GM12878 (cell line): ENCODE measurements around the gene MAPKAP1. TPM values are rescaled to one million over a fixed set of nuclear protein-coding genes. Genes with fewer than 3 reads are reported as not detected.
A peak's percentile ranks its signal among the peaks of the same experiment; 100 is the strongest.

Experiments
- ATAC-seq: fragments of 200-7000 bp; cut with Tn5 transposase; 3 replicates; pipeline ENCODE4 v1.9.1; 2020; ENCODE audit warnings: mild to moderate bottlenecking, moderate library complexity
- BruUV-seq: library from RNA; stranded (reverse); fragments of 400-500 nt; replicated peaks from 2 replicates; lab custom pipeline; 2021; lab: Mats Ljungman, UMichigan
- CTCF ChIA-PET: fragments of 300-600 bp; sonication (Branson Sonifier 250); formaldehyde crosslinking; extraction: SDS; loops from one replicate; lab custom pipeline; 2021; ENCODE audit warnings: inconsistent platforms; lab: Yijun Ruan, JAX
- POLR2A ChIA-PET: fragments of 350-600 bp; formaldehyde crosslinking; extraction: SDS; loops from one replicate; lab custom pipeline; 2021; ENCODE audit warnings: inconsistent platforms; lab: Charles Lee
- RAD21 ChIA-PET: fragments of 300-600 bp; sonication (Branson Sonifier 250); formaldehyde crosslinking; loops from one replicate; lab custom pipeline; 2023; ENCODE audit warnings: antibody characterized with exemption; ENCODE audit not compliant: unreplicated experiment; lab: Charles Lee
- SMC1A ChIA-PET: fragments of 300-600 bp; sonication (Branson Sonifier 250); formaldehyde crosslinking; loops from one replicate; lab custom pipeline; 2023; ENCODE audit not compliant: unreplicated experiment, uncharacterized antibody; lab: Charles Lee
- DNase-seq: peaks from one replicate; pipeline ENCODE4 v3.0.0-alpha.2; 2011; ENCODE audit warnings: low read depth, low spot score
- FAIRE-seq: peaks from 3 replicates; lab custom pipeline; 2011; peaks lifted over from hg19 to GRCh38; lab: Jason Lieb, UNC
- H2AFZ ChIP-seq: 2 replicates; pipeline ENCODE4 v1.6.0; 2011; ENCODE audit warnings: low read depth, low read length, control low read depth; ENCODE audit not compliant: control insufficient read depth
- H3K27ac ChIP-seq: 2 replicates; pipeline ENCODE4 v1.5.1; 2011; ENCODE audit warnings: control low read depth; ENCODE audit not compliant: control insufficient read depth, insufficient read depth
- H3K27me3 ChIP-seq, 2 experiments: replicated peaks in 1 of 2; 2 replicates each; pipeline versions ENCODE4 v1.6.0 to v1.6.1; 2011; ENCODE audit warnings: low read length in 1 of 2; ENCODE audit not compliant: control insufficient read depth in 2 of 2, insufficient read depth in 2 of 2
- H3K36me3 ChIP-seq, 2 experiments: 2 replicates each; pipeline ENCODE4 v1.5.1; 2011; ENCODE audit warnings: low read length in 1 of 2; ENCODE audit not compliant: control insufficient read depth in 2 of 2, insufficient read depth in 2 of 2
- H3K4me1 ChIP-seq: 2 replicates; pipeline ENCODE4 v1.6.1; 2011; ENCODE audit warnings: mild to moderate bottlenecking, low read length, moderate library complexity, mixed read lengths; ENCODE audit not compliant: control insufficient read depth, insufficient read depth
- H3K4me2 ChIP-seq: 2 replicates; pipeline ENCODE4 v1.6.0; 2011; ENCODE audit warnings: control low read depth; ENCODE audit not compliant: control insufficient read depth, insufficient read depth
- H3K4me3 ChIP-seq: fragments of 200-600 bp; sonication (generic); 2 replicates; pipeline ENCODE4 v1.5.1; 2016
- H3K79me2 ChIP-seq: 2 replicates; pipeline ENCODE4 v1.6.0; 2011; ENCODE audit warnings: low read length; ENCODE audit not compliant: control insufficient read depth, insufficient read depth
- H3K9ac ChIP-seq: 2 replicates; pipeline ENCODE4 v1.8.0; 2011; ENCODE audit warnings: low read length, control low read depth, mixed read lengths; ENCODE audit not compliant: control insufficient read depth, insufficient read depth
- H3K9me3 ChIP-seq: replicated peaks from 3 replicates; pipeline ENCODE4 v1.5.1; 2011; ENCODE audit warnings: mild to moderate bottlenecking, low read length; ENCODE audit not compliant: control insufficient read depth, insufficient read depth
- H4K20me1 ChIP-seq: 2 replicates; pipeline ENCODE4 v1.6.0; 2011; ENCODE audit not compliant: control insufficient read depth, insufficient read depth
- BACH1 ChIP-seq: fragments of 450-650 bp; IDR thresholded peaks from 2 replicates; pipeline ENCODE4 v1.6.1; 2017; ENCODE audit warnings: mild to moderate bottlenecking, borderline replicate concordance
- BRCA1 ChIP-seq: IDR thresholded peaks from 2 replicates; pipeline ENCODE4 v1.6.1; 2011; ENCODE audit warnings: low read depth, low read length, improper control_type of control experiment
- CBX5 ChIP-seq: sonication (generic); IDR thresholded peaks from 2 replicates; pipeline ENCODE4 v1.6.1; 2016; ENCODE audit warnings: low read depth, moderate library complexity, mild to moderate bottlenecking, inconsistent platforms
- EP300 ChIP-seq, 2 experiments: fragments of 150-350 bp in 1 of 2; IDR thresholded peaks; 2 replicates each; pipeline ENCODE4 v1.6.1; 2011 to 2012; ENCODE audit warnings: low read depth in 2 of 2, low read length in 2 of 2, borderline replicate concordance in 1 of 2, improper control_type of control experiment in 1 of 2, inconsistent platforms in 1 of 2; ENCODE audit not compliant: control insufficient read depth in 1 of 2
- FOXK2 ChIP-seq: fragments of 450-650 bp; IDR thresholded peaks from 2 replicates; pipeline ENCODE4 v1.6.1; 2017; ENCODE audit warnings: mild to moderate bottlenecking, moderate library complexity
- IKZF1 ChIP-seq: fragments of 450-650 bp; conservative IDR thresholded peaks from 2 replicates; pipeline ENCODE4 v1.6.1; 2017; ENCODE audit warnings: antibody characterized with exemption, mild to moderate bottlenecking
- MEF2A ChIP-seq: IDR thresholded peaks from 2 replicates; pipeline ENCODE4 v1.6.1; 2011; ENCODE audit warnings: low read depth, mild to moderate bottlenecking, low read length, moderate library complexity; ENCODE audit not compliant: insufficient read depth
- NFYA ChIP-seq: IDR thresholded peaks from 2 replicates; pipeline ENCODE4 v1.6.1; 2011; ENCODE audit warnings: low read depth, mild to moderate bottlenecking, low read length, improper control_type of control experiment, borderline replicate concordance
- NR2C1 ChIP-seq: fragments of 450-650 bp; IDR thresholded peaks from 2 replicates; pipeline ENCODE4 v1.6.1; 2017; ENCODE audit warnings: antibody characterized with exemption, mild to moderate bottlenecking, moderate library complexity
- SIN3A ChIP-seq: IDR thresholded peaks from 2 replicates; pipeline ENCODE4 v1.6.1; 2012; ENCODE audit warnings: low read depth, low read length, improper control_type of control experiment
- SIX5 ChIP-seq: IDR thresholded peaks from 2 replicates; pipeline ENCODE4 v1.6.1; 2011; ENCODE audit warnings: mild to moderate bottlenecking, low read depth, low read length, moderate library complexity; ENCODE audit not compliant: severe bottlenecking
- SP1 ChIP-seq: IDR thresholded peaks from one replicate; pipeline ENCODE4 v1.6.1; 2011; ENCODE audit warnings: low read depth, low read length
- SREBF2 ChIP-seq: IDR thresholded peaks from 2 replicates; pipeline ENCODE4 v1.6.1; 2012; ENCODE audit warnings: mild to moderate bottlenecking, low read length
- TBL1XR1 ChIP-seq: IDR thresholded peaks from 2 replicates; pipeline ENCODE4 v1.6.1; 2012; ENCODE audit warnings: low read depth, low read length, improper control_type of control experiment
- WGBS: methylation state at CpG from one replicate; pipeline ENCODE4 v1.1.6; 2016; ENCODE audit warnings: low lambda C conversion rate; ENCODE audit not compliant: insufficient replicate concordance, insufficient coverage; ENCODE audit errors: missing lambda C conversion rate; 5-methylcytosine and 5-hydroxymethylcytosine counted together
- in situ Hi-C: fragments of 300-500 bp; cut with MboI; formaldehyde crosslinking; loops from 9 replicates; pipeline ENCODE4 v1.14.3; 2018; ENCODE audit warnings: mixed read lengths
- intact Hi-C: fragments of 100-400 bp; cut with micrococcal nuclease; formaldehyde crosslinking; loops from one replicate; pipeline ENCODE4 v1.14.2; 2022; ENCODE audit not compliant: unreplicated experiment
- polyA plus RNA-seq, 11 experiments: library from polyadenylated mRNA; depleted of rRNA in 4 of 11; unstranded in 6 of 11; stranded (reverse) in 5 of 11; fragments of >200 nt; fragmentation: Nextera tagmentation in 4 of 11; fragmentation: Illumina TruSeq in 1 of 11; extraction: Ambion mirVana in 4 of 11; extraction: Trizol in 1 of 11; gene quantifications; 1 replicate in 1 of 11; 2 replicates in 10 of 11; pipeline versions ENCODE4 v1.2.1 to v1.2.3, GENCODE V29; 2011 to 2016; ENCODE audit warnings: inconsistent platforms in 2 of 11, missing spikeins in 2 of 11, low read depth in 1 of 11
- total RNA-seq, 4 experiments: library from RNA; depleted of rRNA in 3 of 4; stranded (reverse); fragments of >200 nt in 3 of 4; fragmentation: Illumina TruSeq in 1 of 4; extraction: Trizol in 1 of 4; gene quantifications; 2 replicates each; pipeline versions ENCODE4 v1.2.1 to v1.2.3, GENCODE V29; 2013 to 2021
- TF ChIP-seq, protein P1 (sequence below): IDR thresholded peaks from 2 replicates; pipeline ENCODE4 v1.6.1; 2012; ENCODE audit warnings: low read length, inconsistent platforms
- TF ChIP-seq, protein P2 (sequence below): fragments of 450-650 bp; IDR thresholded peaks from 2 replicates; pipeline ENCODE4 v1.6.1; 2017; ENCODE audit warnings: mild to moderate bottlenecking, moderate library complexity
- TF ChIP-seq, protein P3 (sequence below): fragments of 450-650 bp; IDR thresholded peaks from 2 replicates; pipeline ENCODE4 v1.6.1; 2017; ENCODE audit warnings: borderline replicate concordance

MAPKAP1 gene
- total and polyA plus RNA-seq, 10 of the 15 experiments (the other 5 are each of a cell fraction or from before 2014, with no cell fraction given) = 5.1 to 188 (median 105) TPM

DNA sequence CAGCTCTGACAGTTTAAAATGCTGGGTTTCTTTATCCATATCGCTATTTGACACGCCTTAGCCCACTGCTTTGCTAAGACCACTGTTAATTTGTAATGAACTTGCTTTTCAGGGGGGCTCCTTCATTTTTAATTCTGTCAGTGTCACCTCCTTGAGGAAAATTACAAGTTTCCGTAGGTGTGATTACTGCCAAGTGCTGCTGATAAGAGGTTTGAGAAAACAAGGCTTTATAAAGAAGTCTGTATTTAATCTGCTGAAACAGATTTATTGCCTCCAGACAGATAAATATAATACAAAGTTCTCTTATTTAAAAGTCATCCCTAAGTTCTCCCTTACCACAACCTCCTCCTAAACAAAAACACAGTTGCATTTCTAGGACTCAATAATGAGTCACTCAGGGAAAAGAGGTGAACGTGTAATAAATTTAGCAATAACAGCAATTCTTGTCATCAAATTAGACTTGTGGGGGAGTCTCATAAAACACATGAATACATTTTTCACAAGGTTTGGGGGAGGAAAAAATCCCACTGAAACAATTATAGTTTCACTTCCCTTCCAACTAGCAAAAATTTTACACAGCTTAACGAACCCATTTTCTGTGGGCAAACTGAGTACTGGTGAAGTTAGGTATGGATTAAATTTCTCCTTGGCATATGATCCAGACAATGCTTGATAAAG is 72.8 kb downstream of the MAPKAP1 start:
- BruUV-seq = no TSS peak
- POLR2A ChIA-PET = interaction anchor here (1.4 to 5.4 kb wide), 7 partner anchors 12 to 112 kb away, joined by 4 to 68 read pairs (median 7); partner anchors contain the start of gene MAPKAP1
- no peak for TF ChIP-seq SREBF2
- TF ChIP-seq SIN3A = no peak
- no peak for TF ChIP-seq TBL1XR1
- TF ChIP-seq SP1 = peak; percentile 43
- no peak for TF ChIP-seq BRCA1
- peak; percentile 84 to 92 for TF ChIP-seq EP300 (IDR thresholded peaks at IDR 0.05; ENCODE audit: borderline replicate concordance in 1 of 2, control insufficient read depth in 1 of 2, low read depth in 2 of 2, low read length in 2 of 2)
- TF ChIP-seq FOXK2 = no peak
- TF ChIP-seq, protein P1, sequence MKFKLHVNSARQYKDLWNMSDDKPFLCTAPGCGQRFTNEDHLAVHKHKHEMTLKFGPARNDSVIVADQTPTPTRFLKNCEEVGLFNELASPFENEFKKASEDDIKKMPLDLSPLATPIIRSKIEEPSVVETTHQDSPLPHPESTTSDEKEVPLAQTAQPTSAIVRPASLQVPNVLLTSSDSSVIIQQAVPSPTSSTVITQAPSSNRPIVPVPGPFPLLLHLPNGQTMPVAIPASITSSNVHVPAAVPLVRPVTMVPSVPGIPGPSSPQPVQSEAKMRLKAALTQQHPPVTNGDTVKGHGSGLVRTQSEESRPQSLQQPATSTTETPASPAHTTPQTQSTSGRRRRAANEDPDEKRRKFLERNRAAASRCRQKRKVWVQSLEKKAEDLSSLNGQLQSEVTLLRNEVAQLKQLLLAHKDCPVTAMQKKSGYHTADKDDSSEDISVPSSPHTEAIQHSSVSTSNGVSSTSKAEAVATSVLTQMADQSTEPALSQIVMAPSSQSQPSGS = peak; percentile 88
- no peak; the same call in 1 of the 2 replicates for TF ChIP-seq NR2C1
- TF ChIP-seq, protein P2, sequence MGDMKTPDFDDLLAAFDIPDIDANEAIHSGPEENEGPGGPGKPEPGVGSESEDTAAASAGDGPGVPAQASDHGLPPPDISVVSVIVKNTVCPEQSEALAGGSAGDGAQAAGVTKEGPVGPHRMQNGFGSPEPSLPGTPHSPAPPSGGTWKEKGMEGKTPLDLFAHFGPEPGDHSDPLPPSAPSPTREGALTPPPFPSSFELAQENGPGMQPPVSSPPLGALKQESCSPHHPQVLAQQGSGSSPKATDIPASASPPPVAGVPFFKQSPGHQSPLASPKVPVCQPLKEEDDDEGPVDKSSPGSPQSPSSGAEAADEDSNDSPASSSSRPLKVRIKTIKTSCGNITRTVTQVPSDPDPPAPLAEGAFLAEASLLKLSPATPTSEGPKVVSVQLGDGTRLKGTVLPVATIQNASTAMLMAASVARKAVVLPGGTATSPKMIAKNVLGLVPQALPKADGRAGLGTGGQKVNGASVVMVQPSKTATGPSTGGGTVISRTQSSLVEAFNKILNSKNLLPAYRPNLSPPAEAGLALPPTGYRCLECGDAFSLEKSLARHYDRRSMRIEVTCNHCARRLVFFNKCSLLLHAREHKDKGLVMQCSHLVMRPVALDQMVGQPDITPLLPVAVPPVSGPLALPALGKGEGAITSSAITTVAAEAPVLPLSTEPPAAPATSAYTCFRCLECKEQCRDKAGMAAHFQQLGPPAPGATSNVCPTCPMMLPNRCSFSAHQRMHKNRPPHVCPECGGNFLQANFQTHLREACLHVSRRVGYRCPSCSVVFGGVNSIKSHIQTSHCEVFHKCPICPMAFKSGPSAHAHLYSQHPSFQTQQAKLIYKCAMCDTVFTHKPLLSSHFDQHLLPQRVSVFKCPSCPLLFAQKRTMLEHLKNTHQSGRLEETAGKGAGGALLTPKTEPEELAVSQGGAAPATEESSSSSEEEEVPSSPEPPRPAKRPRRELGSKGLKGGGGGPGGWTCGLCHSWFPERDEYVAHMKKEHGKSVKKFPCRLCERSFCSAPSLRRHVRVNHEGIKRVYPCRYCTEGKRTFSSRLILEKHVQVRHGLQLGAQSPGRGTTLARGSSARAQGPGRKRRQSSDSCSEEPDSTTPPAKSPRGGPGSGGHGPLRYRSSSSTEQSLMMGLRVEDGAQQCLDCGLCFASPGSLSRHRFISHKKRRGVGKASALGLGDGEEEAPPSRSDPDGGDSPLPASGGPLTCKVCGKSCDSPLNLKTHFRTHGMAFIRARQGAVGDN = peak; percentile 65
- TF ChIP-seq CBX5 = no peak
- TF ChIP-seq BACH1 = peak; percentile 80; the same call in 1 of the 2 replicates
- TF ChIP-seq, protein P3, sequence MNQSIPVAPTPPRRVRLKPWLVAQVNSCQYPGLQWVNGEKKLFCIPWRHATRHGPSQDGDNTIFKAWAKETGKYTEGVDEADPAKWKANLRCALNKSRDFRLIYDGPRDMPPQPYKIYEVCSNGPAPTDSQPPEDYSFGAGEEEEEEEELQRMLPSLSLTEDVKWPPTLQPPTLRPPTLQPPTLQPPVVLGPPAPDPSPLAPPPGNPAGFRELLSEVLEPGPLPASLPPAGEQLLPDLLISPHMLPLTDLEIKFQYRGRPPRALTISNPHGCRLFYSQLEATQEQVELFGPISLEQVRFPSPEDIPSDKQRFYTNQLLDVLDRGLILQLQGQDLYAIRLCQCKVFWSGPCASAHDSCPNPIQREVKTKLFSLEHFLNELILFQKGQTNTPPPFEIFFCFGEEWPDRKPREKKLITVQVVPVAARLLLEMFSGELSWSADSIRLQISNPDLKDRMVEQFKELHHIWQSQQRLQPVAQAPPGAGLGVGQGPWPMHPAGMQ = no peak
- TF ChIP-seq IKZF1 = peak; percentile 97
- TF ChIP-seq SIX5 = no peak
- TF ChIP-seq NFYA = no peak
- TF ChIP-seq MEF2A = peak; percentile 79; the same call in 1 of the 2 replicates

More for the DNA sequence above, 72.8 kb downstream of the MAPKAP1 start:
- DNase-seq = no peak
- Histone ChIP-seq H4K20me1 (no peaks in the 10 kb centered on the region), H3K9me3 (no peaks in the 10 kb centered on the region), H3K36me3 (no peaks in the 10 kb centered on the region; a peak in 1 of 4 replicates), H3K9ac (peak overlapping the region; percentile 60), H3K27me3 (no peaks in the 10 kb centered on the region), H2AFZ (no peak overlapping the region), H3K4me3 (peak overlapping the region; percentile 39), H3K4me2 (peak overlapping the region; percentile 69), H3K27ac (peak overlapping the region; percentile 98), H3K4me1 (peaks cover 86% of the 10 kb centered on the region), H3K79me2 (peaks cover 77% of the 10 kb centered on the region)
- RAD21 ChIA-PET = interaction anchor here (1.1 to 8.8 kb wide), 10 partner anchors 14 to 188 kb away, joined by 3 to 237 read pairs (median 9); partner anchors contain the start of gene MAPKAP1
- CTCF ChIA-PET = interaction anchor here (0.6 to 3.5 kb wide), 18 partner anchors 12 to 857 kb away, joined by 3 to 29 read pairs (median 4); no protein-coding TSS in a partner anchor
- intact Hi-C loops = loop anchor here (10.0 kb wide), 1 partner anchor 769 kb away; the partner anchor contains the start of genes ARPC5L and RPL35
- FAIRE-seq = no peak
- in situ Hi-C loops = loop anchor here (5.0 to 25.0 kb wide), 2 partner anchors 77 to 1422 kb away; no protein-coding TSS in a partner anchor
- ATAC-seq = peak; percentile 5
- SMC1A ChIA-PET = interaction anchor here (0.6 to 14.6 kb wide), 15 partner anchors 14 to 210 kb away, joined by 3 to 251 read pairs (median 5); partner anchors contain the start of gene MAPKAP1
- WGBS = 56% methylated on average over 5 of the region's 5 CpGs
